ENCODE measurements around the gene STOM.

- TF ChIP-seq CTCF (IDR thresholded peaks at IDR 0.05), result no peak
- TF ChIP-seq POLR2AphosphoS5 (IDR thresholded peaks at IDR 0.05), result peak; percentile 62 to 69 (median 64)
Measured at GRCh38 chr9:121373011-121373729, 3.1 kb upstream of the STOM start.
